Calu3 (cell line): ENCODE measurements around the gene PRKAB1. TPM values are rescaled to one million over a fixed set of nuclear protein-coding genes. Genes with fewer than 3 reads are reported as not detected.
A peak's percentile ranks its signal among the peaks of the same experiment; 100 is the strongest.
"Not testable (repeated sequence)": the region's sequence is repeated elsewhere in the genome, so short reads cannot be mapped to it uniquely, and the experiment has no call there.

Source experiments
- Bru-seq: library from RNA; stranded (reverse); fragments of 400-500 nt; gene quantifications from one replicate; lab custom pipeline; 2021; lab: Mats Ljungman, UMichigan
- BruChase-seq, 2 experiments: library from RNA; stranded (reverse); fragments of 400-500 nt; gene quantifications; one replicate each; lab custom pipeline; 2021; lab: Mats Ljungman, UMichigan
- BruUV-seq: library from RNA; stranded (reverse); fragments of 400-500 nt; replicated peaks from 2 replicates; lab custom pipeline; 2021; lab: Mats Ljungman, UMichigan
- CTCF ChIA-PET: fragments of 300-600 bp; sonication (Branson Sonifier 250); formaldehyde crosslinking; loops from one replicate; lab custom pipeline; 2022; ENCODE audit warnings: antibody characterized with exemption; lab: Charles Lee
- DNase-seq: peaks from one replicate; pipeline ENCODE4 v3.0.0; 2022
- H3K27ac Mint-ChIP-seq: one replicate; pipeline ENCODE4 v1.8.0; 2022; ENCODE audit warnings: mixed read lengths; ENCODE audit not compliant: unreplicated experiment
- H3K27me3 Mint-ChIP-seq: one replicate; pipeline ENCODE4 v1.8.0; 2022; ENCODE audit warnings: mixed read lengths; ENCODE audit not compliant: unreplicated experiment
- H3K36me3 Mint-ChIP-seq: one replicate; pipeline ENCODE4 v1.8.0; 2022; ENCODE audit warnings: mild to moderate bottlenecking, moderate library complexity, mixed read lengths; ENCODE audit not compliant: insufficient read depth, unreplicated experiment
- H3K4me1 Mint-ChIP-seq: one replicate; pipeline ENCODE4 v1.8.0; 2022; ENCODE audit warnings: mild to moderate bottlenecking, low read depth, mixed read lengths; ENCODE audit not compliant: unreplicated experiment
- H3K4me3 Mint-ChIP-seq: one replicate; pipeline ENCODE4 v1.8.0; 2022; ENCODE audit warnings: mild to moderate bottlenecking, low read depth, moderate library complexity, mixed read lengths; ENCODE audit not compliant: unreplicated experiment
- H3K9me3 Mint-ChIP-seq: one replicate; pipeline ENCODE4 v1.8.0; 2022; ENCODE audit warnings: low read depth, mixed read lengths; ENCODE audit not compliant: unreplicated experiment
- intact Hi-C: fragments of 100-400 bp; cut with micrococcal nuclease; formaldehyde crosslinking; loops from one replicate; pipeline ENCODE4 v1.10.0; 2022; ENCODE audit not compliant: unreplicated experiment
- long read RNA-seq: library from polyadenylated mRNA; stranded (forward); transcript quantifications from one replicate; pipeline ENCODE4 v2.0.0, GENCODE V29; 2022
- total RNA-seq: library from RNA; stranded (reverse); gene quantifications from 2 replicates; pipeline ENCODE4 v1.2.3, GENCODE V29; 2022
- TF ChIP-seq, protein P1 (sequence below): fragments of 200-600 bp; IDR thresholded peaks from one replicate; pipeline ENCODE4 v1.8.0; 2022; ENCODE audit warnings: antibody characterized with exemption; ENCODE audit not compliant: unreplicated experiment

PRKAB1 gene, protein sequence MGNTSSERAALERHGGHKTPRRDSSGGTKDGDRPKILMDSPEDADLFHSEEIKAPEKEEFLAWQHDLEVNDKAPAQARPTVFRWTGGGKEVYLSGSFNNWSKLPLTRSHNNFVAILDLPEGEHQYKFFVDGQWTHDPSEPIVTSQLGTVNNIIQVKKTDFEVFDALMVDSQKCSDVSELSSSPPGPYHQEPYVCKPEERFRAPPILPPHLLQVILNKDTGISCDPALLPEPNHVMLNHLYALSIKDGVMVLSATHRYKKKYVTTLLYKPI
- total RNA-seq (73.5 and 82.7 TPM in 2 replicates), Bru-seq, nascent RNA (percentile 96 among the genes with signal in this experiment), BruChase-seq, experiment 1, labeled RNA remaining after a 6-hour chase (percentile 89 among the genes with signal in this experiment), BruChase-seq, experiment 2, labeled RNA remaining after a 2-hour chase (percentile 94 among the genes with signal in this experiment)
- long read RNA-seq, transcript PRKAB1-201 (7 exons, 2,610 nt), result major isoform, 91 of 109 reads
- long read RNA-seq, partial matches to known transcripts, result 1 of 109 reads
- long read RNA-seq, other reads (novel, unspliced or antisense), result 13 of 109 reads

DNA sequence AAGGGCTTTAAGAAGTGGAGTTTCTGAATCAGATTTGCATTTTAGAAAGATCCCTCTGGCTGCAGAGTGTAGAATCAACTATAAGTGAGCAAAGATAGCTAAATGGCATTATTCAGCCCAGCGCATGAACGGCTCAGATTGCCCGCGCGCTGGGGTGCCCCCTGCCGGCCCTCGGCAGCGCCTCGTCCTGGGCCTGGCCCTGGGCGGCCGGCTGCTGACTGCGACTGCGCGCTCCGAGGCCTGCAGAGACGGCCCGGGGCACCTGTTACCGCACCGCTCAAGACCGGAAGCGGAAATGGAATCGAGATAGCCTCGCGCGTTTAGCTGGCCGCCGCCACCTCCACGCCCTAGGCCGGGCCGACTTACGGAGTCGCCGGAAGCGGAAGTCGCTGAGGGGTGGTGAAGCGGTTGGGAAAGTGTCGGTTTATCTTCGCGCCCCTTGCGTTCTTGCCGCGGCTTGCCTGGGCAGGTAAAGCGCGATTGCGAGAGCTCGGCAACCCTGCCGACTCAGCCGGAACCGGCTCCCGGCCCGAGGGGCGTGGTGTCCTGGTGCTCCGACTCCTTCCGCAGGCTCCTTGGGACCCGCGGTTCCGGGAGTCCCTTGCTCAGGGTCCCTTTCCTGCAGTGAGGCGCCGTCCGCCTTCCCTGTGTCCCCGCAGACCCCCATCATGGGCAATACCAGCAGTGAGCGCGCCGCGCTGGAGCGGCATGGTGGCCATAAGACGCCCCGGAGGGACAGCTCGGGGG is at the start of gene PRKAB1:
Gene PRKAB1 (plus strand): TSS at position 557 of the 747 bp plus-strand sequence. CDS start 112 bp downstream, at position 669.
- no TSS peak for BruUV-seq
- H3K4me1 Mint-ChIP-seq, result peaks cover 40% of the 10 kb centered on the region
- peaks cover 1% of the 10 kb centered on the region for H3K27me3 Mint-ChIP-seq
- peak within 1 kb of the TSS; percentile 83 for H3K27ac Mint-ChIP-seq
- no peaks in the 10 kb centered on the region for H3K9me3 Mint-ChIP-seq
- H3K36me3 Mint-ChIP-seq, result peaks cover 54% of the 10 kb centered on the region
- intact Hi-C loops, result no loop called here
- H3K4me3 Mint-ChIP-seq, result peak within 1 kb of the TSS; percentile 91
- CTCF ChIA-PET, result interaction anchor here (0.8 to 1.7 kb wide), 5 partner anchors 9 to 224 kb away, joined by 3 to 7 read pairs (median 4); no protein-coding TSS in a partner anchor
- peak; percentile 99 for DNase-seq
- TF ChIP-seq, protein P1, sequence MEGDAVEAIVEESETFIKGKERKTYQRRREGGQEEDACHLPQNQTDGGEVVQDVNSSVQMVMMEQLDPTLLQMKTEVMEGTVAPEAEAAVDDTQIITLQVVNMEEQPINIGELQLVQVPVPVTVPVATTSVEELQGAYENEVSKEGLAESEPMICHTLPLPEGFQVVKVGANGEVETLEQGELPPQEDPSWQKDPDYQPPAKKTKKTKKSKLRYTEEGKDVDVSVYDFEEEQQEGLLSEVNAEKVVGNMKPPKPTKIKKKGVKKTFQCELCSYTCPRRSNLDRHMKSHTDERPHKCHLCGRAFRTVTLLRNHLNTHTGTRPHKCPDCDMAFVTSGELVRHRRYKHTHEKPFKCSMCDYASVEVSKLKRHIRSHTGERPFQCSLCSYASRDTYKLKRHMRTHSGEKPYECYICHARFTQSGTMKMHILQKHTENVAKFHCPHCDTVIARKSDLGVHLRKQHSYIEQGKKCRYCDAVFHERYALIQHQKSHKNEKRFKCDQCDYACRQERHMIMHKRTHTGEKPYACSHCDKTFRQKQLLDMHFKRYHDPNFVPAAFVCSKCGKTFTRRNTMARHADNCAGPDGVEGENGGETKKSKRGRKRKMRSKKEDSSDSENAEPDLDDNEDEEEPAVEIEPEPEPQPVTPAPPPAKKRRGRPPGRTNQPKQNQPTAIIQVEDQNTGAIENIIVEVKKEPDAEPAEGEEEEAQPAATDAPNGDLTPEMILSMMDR, result peak; percentile 86

DNA sequence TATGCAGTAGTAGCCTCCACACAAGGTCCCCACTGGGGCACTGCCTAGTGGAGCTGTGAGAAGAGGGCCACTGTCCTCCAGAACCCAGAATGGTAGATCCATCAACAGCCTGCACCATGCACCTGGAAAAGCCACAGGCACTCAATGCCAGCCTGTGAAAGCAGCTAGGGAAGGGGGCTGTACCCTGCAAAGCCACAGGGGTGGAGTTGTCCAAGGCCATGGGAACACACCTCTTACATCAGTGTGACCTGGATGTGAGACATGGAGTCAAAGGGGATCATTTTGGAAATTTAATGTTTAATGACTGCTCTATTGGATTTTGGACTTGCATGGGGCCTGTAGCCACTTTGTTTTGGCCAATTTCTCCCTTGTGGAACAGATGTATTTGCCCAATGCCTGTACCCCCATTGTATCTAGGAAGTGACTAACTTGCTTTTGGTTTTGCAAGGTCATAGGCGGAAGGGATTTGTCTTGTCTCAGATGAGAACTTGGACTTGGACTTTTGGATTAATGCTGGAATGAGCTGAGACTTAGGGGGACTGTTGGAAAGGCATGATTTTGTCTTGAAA is 49.5 kb upstream of the PRKAB1 start:
- H3K4me3 Mint-ChIP-seq, BruUV-seq, H3K36me3 Mint-ChIP-seq, H3K9me3 Mint-ChIP-seq, intact Hi-C loops, H3K27ac Mint-ChIP-seq, H3K27me3 Mint-ChIP-seq, DNase-seq: not testable (repeated sequence)
- CTCF ChIA-PET, result interaction anchor here (0.7 kb wide), 1 partner anchor 9 kb away, joined by 3 read pairs; no protein-coding TSS in a partner anchor
- H3K4me1 Mint-ChIP-seq, result peaks cover 17% of the 10 kb centered on the region

DNA sequence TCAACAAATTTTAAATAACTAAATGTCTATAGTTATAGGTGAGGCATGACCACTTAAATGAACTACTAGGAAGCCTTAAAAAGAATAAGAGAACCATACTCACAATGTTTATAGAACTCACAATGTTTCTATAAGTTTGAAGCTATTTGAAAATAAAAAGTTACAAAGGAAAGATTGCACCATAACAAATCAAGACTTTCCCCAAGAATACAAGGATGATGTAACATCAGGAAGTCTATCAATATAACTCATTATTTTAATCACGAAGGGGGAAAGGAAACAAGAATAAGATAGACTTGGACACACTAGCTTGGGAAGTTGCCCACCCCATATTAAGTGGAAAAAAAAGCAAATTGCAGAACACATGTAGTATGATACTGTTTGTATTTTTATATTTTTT is 47.4 kb upstream of the PRKAB1 start:
- H3K27me3 Mint-ChIP-seq, result peaks cover 9% of the 10 kb centered on the region
- CTCF ChIA-PET, result no interaction called here
- H3K27ac Mint-ChIP-seq, result no peak overlapping the region
- DNase-seq, result no peak
- BruUV-seq, result no TSS peak
- TF ChIP-seq, protein P1, result no peak
- H3K36me3 Mint-ChIP-seq, result no peaks in the 10 kb centered on the region
- intact Hi-C loops, result no loop called here
- no peaks in the 10 kb centered on the region for H3K4me1 Mint-ChIP-seq
- peaks cover 4% of the 10 kb centered on the region for H3K9me3 Mint-ChIP-seq
- no peak overlapping the region for H3K4me3 Mint-ChIP-seq

DNA sequence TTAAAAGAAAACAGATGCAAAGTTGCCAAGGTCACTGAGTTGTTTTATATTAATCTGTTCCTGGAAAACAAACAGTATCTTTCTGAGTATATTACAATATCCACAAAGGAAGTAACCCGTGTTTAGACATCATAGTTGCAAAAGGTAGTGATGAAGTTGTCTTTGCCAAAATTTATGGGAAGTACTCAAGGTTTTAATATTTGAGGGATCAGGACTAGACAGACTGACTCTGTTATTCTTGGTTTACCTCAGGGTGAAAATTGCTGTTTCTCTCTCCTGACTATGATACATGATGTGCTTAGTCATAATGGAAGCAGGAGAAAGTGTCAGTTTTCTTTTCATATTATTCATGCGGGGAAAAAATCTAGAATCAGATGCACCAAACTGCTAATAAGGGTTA is 46.1 kb upstream of the PRKAB1 start:
- no peak overlapping the region for H3K4me3 Mint-ChIP-seq
- H3K4me1 Mint-ChIP-seq, result no peaks in the 10 kb centered on the region
- intact Hi-C loops, result no loop called here
- no TSS peak for BruUV-seq
- H3K27me3 Mint-ChIP-seq, result peaks cover 9% of the 10 kb centered on the region
- TF ChIP-seq, protein P1, result no peak
- CTCF ChIA-PET, result no interaction called here
- H3K27ac Mint-ChIP-seq, result no peak overlapping the region
- peaks cover 4% of the 10 kb centered on the region for H3K9me3 Mint-ChIP-seq
- H3K36me3 Mint-ChIP-seq, result no peaks in the 10 kb centered on the region
- DNase-seq, result no peak
